GM19468 (cell line): Measurements from ENCODE around the gene CCNT1.
"Not testable (repeated sequence)": the region's sequence is repeated elsewhere in the genome, so short reads cannot be mapped to it uniquely, and the experiment has no call there.

ENCODE experiments used
- ATAC-seq: cut with Tn5 transposase; IDR thresholded peaks from one replicate; pipeline ENCODE4 v1.9.1; 2021; ENCODE audit warnings: mild to moderate bottlenecking, moderate library complexity, moderate number of reproducible peaks; ENCODE audit not compliant: unreplicated experiment; ENCODE audit errors: extremely low read depth

CCNT1 gene

GRCh38 chr12:48716493-48717251, at the start of gene CCNT1:
Gene CCNT1, minus strand, starts transcription at chr12:48716707. Its CDS starts 32 bp downstream, at chr12:48716675.
- peak; percentile 96 for ATAC-seq

DNA sequence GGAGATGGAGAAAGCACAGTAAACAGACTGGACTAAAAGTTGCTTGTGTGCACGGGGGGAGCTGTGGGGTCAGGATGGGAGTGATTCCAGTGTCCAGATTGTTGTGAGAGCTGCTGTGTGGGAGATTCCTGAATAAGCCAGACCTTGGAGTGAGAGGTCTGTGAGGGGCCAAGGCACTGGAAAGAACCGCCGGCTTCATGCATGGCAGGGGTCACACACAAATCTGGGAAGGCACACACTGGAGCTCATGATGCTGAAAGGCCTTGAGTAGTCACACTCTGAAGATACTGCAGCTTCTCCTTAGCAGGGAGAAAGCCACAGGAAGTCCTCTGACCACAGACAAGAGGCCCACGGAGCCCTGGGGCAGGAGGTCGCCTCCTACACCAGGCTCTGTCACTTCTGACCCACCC, 49.3 kb upstream of the CCNT1 start:
- ATAC-seq, result no peak

DNA sequence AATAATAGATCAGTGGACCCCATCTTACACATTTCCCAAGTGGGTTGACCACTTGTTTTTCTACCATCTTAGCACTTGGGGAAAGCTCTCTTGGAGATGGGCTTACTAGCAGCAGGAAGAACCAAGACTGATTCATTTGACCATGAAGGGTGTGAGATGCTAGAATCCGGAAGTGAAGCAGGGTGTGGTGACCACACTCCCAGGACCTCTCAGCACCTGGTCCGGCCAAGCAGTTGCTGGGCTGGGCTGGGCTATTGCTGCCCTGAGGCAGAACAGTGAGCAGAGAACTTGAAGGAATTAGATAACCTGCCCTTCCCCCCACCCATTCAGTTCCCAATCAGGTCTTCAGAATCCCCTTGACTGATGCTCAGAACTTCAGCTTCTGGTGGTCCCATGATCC, 48.0 kb upstream of the CCNT1 start:
- no peak for ATAC-seq

GRCh38 chr12:48758737-48759136, 42.2 kb upstream of the CCNT1 start:
- ATAC-seq, result no peak

DNA sequence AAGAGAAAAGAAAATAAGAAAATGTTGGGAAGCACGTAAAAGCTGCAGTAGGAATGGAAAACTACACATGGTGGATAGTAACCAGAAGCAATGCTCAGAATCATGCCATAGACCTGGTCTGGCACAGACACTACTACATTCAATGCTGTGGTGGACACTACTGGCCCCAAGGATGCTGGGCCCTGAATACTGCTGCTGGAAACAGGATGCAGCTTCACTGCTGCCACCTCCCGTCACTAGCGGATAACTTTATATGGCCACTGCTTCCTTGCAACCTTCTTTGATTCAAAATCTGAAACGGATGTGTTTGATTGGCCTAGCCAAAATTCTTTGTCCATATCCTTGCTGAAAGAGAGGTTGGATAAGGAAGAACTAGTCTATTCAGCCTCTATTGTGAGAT, 41.7 kb upstream of the CCNT1 start:
- ATAC-seq, result no peak

- ATAC-seq, result no peak
Measured at GRCh38 chr12:48750769-48751356, 34.4 kb upstream of the CCNT1 start.

GRCh38 chr12:48750215-48750614, 33.7 kb upstream of the CCNT1 start:
- no peak for ATAC-seq

DNA sequence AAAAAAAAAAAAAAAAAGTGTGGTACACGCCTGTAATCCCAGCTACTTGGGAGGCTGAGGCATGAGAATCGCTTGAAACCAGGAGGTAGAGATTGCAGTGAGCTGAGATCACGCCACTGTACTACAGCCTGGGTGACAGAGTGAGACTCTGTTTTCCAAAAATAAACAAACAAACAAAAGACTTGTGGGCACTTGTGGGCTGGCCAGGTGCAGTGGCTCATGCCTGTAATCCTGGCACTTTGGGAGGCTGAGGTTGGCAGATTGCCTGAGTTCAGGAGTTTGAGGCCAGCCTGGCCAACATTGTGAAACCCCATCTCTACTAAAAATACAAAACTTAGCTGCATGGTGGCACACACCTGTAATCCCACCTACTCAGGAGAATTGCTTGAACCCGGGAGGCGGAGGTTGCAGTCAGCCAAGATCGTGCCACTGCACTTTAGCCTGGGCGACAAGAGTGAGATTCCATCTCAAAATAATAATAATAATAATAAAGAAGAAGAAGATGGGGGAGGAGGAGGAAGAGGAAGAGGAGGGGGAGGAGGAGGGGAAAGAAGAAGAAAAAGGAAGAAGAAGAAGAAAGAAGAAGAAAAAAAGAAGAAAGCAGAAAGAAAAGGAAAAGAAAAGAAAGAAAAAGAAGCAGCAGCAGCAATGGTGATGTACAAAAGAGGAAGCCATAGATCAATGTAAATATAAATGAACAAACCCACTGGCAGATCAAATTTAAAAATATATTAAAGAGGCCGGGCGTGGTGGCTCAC, 27.9 kb upstream of the CCNT1 start:
- no peak for ATAC-seq

DNA sequence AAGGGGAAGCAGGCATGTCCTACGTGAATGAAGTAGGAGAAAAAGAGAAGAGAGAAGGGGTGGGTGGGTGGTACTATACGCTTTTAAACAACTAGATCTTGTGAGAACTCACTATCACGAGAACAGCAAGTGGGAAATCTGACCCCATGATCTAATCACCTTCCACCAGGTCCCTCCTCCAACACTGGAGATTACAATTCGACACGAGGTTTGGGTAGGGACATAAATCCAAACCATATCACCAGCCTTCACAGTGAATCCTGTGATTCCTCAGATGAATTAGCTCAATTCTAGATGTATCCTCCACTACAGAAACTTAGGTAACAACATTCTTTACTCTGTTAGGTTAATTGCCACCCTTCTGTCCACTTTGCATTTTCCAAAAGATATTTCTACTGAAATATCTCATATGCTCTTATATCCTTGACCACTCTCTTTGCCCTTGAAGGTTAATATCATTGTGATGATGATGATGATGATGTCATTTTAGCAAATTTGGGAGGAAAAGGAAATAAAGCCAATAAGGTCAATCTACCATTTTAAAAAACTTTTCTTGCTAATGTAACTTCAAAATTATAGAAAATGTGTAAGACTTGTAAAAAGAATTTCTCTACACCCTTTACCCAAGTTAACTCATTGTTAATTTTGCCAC, 23.2 kb upstream of the CCNT1 start:
- ATAC-seq, result no peak

GRCh38 chr12:48736456-48736855, 19.9 kb upstream of the CCNT1 start:
- no peak for ATAC-seq

DNA sequence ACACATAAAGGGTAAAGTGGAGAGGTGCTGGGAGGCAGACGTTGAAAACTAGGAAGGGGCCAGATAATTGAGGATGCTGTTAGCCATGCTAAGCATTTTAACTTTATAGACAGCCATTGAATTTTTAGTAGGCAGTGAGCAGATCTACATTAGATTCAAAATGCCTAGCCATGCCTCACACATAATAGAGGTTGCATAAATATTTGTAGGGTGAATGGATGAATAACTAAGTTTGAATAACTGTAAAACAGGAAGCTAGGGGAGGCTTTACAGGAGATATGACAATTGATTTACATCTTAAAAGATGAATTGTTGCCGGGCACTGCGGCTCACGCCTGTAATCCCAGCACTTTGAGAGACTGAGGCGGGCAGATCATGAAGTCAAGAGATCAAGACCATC, 12.3 kb upstream of the CCNT1 start:
- ATAC-seq, result no peak

GRCh38 chr12:48720737-48721136, 4.2 kb upstream of the CCNT1 start:
- not testable (repeated sequence) for ATAC-seq

GRCh38 chr12:48720171-48720570, 3.7 kb upstream of the CCNT1 start:
- not testable (repeated sequence) for ATAC-seq

DNA sequence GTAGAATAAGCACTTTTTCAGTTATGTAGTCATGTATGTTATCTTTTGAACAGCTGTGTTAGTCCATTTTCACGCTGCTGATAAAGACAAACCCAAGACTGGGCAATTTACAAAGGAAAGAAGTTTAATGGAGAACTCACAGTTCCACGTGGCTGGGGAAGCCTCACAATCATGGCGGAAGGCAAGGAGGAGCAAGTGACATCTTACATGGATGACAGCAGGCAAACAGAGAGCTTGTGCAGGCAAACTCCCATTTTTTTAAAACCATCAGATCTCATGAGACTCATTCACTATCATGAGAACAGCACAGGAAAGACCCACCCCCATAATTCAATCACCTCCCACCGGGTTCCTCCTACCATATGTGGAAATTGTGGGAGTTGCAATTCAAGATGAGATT, 2.5 kb upstream of the CCNT1 start:
- ATAC-seq, result not testable (repeated sequence)

DNA sequence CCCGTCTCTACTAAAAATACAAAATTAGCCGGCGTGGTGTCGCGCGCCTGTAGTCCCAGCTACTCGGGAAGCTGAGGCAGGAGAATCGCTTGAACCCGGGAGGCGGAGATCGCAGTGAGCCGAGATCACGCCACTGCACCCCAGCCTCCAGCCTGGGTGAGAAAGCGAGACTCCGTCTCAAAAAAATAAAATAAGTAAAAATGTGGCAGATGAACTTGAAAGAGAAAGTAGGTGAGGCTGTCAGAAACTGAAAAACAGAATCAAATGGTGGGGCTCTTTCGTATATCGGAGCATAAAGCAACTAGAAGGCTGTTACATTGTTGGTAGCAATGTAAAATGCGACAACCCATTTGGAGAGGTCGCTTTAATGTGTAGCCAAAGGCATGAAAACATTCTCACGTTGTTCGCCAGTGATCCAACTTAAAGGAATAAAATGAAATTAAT, 767 bp upstream of the CCNT1 start:
- ATAC-seq, result no peak

DNA sequence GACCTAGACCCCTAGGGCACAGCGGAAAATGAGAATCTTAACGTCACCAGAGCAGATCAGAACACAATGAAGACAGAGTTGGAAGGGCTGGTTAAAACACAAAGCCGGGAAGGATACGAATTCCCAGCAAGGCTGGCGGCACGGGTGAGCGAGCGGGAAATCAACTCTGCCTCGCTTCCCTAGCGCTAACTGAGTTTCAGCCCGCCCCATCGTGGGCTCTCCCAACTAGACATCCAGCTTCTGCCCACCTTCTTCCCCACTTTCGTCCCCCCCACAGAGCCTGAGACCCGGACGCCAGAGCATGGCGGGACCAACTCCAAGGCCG, 377 bp downstream of the CCNT1 start:
- no peak for ATAC-seq

DNA sequence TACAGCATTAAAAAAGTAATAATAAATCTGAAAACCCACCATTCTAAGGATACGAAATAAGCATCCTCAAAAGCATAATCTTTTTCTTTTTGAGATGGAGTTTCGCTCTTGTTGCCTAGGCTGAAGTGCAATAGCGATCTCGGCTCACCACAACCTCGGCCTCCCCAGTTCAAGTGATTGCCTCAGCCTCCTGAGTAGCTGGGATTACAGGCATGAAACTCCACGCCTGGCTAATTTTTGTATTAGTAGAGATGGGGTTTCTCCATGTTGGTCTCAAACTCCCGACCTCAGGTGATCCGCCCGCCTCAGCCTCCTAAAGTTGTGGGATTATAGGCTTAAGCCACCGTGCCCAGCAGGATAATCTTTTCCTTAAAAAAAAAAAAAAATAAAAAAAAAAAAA, 4.3 kb downstream of the CCNT1 start:
- ATAC-seq, result no peak

GRCh38 chr12:48698822-48699221, 17.7 kb downstream of the CCNT1 start:
- not testable (repeated sequence) for ATAC-seq

GRCh38 chr12:48696626-48697025, 19.9 kb downstream of the CCNT1 start:
- no peak for ATAC-seq

- ATAC-seq, result no peak
Measured at GRCh38 chr12:48695859-48696258, 20.6 kb downstream of the CCNT1 start.

DNA sequence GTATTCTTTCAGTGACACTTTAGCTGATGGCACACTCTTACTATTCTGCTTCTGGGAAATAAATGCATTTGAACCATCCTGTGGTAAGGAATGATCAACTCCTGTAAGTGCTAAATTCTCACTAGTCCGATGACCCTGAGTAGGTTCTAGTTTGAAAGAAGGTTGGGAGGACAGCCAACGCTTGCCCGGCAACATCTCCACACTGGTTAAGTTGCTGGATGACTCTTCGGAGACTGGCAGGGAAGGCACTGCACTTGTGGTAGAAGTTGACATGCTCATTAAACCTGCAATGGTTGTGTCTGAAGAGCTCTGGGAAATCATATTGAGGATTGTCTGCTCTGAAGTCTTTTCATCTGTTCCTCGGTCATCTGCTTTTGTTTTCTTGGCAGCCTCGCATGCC, 22.5 kb downstream of the CCNT1 start:
- no peak for ATAC-seq
